Stomach (tissue), 9 donors: ENCODE data around the gene COX6B1. TPM values are rescaled to one million over a fixed set of nuclear protein-coding genes. Genes with fewer than 3 reads are reported as not detected.
A peak's percentile ranks its signal among the peaks of the same experiment; 100 is the strongest.

Source experiments
- DNase-seq, 2 donors: peaks; one replicate each; pipeline versions ENCODE4 v3.0.0 to v3.0.0-alpha.2; 2013 to 2019
- H3K27ac ChIP-seq, 5 donors: fragments of 200-600 bp in 4 of 5; sonication (generic) in 4 of 5; one replicate each; pipeline ENCODE4 v1.5.1; 2013 to 2019; ENCODE audit warnings: mild to moderate bottlenecking in 1 of 5, moderate library complexity in 1 of 5
- H3K27me3 ChIP-seq, 3 donors: fragments of 200-600 bp; sonication (generic); one replicate each; pipeline ENCODE4 v1.5.1; 2017 to 2019; ENCODE audit warnings: mixed run types in 1 of 3
- H3K36me3 ChIP-seq, 4 donors: fragments of 200-600 bp; sonication (generic); 1 replicate in 3 of 4; 2 replicates in 1 of 4; pipeline ENCODE4 v1.5.1; 2016 to 2019
- H3K4me1 ChIP-seq, 4 donors: fragments of 200-600 bp; sonication (generic); one replicate each; pipeline ENCODE4 v1.5.1; 2016 to 2019
- H3K4me3 ChIP-seq, 4 donors: fragments of 200-600 bp; sonication (generic) in 3 of 4; one replicate each; pipeline ENCODE4 v1.5.1; 2016 to 2019; ENCODE audit warnings: mild to moderate bottlenecking in 1 of 4
- H3K9me3 ChIP-seq, 4 donors: fragments of 200-600 bp; sonication (generic); one replicate each; pipeline ENCODE4 v1.5.1; 2016 to 2019
- EP300 ChIP-seq: sonication (generic); formaldehyde crosslinking; IDR thresholded peaks from one replicate; pipeline ENCODE4 v1.6.1; 2017; ENCODE audit warnings: antibody characterized with exemption
- POLR2A ChIP-seq, 4 donors: fragments of 450-650 bp; IDR thresholded peaks; one replicate each; pipeline ENCODE4 v1.6.1; 2016; ENCODE audit warnings: antibody characterized with exemption in 4 of 4, control low read depth in 2 of 4, mild to moderate bottlenecking in 1 of 4, moderate library complexity in 1 of 4
- POLR2AphosphoS5 ChIP-seq, 3 donors: sonication (generic); formaldehyde crosslinking; IDR thresholded peaks; one replicate each; pipeline ENCODE4 v1.6.1; 2016; ENCODE audit warnings: antibody characterized with exemption in 3 of 3
- WGBS, 5 donors: extraction: QIAGEN DNeasy Blood & Tissue Kit in 3 of 5; methylation state at CpG; one replicate each; pipeline versions ENCODE4 v1.1.5 to v1.1.7; 2013 to 2018; 5-methylcytosine and 5-hydroxymethylcytosine counted together
- intact Hi-C: fragments of 100-400 bp; cut with DNase I; formaldehyde crosslinking; loops from one replicate; pipeline ENCODE4 v1.15.1; 2023; ENCODE audit warnings: low total_unique reads
- polyA plus RNA-seq, 3 donors: library from polyadenylated mRNA; stranded (reverse); fragments of 200-250 nt; gene quantifications; one replicate each; pipeline ENCODE4 v1.2.3, GENCODE V29; 2013
- total RNA-seq, 5 donors: library from RNA; depleted of rRNA; stranded (reverse); fragments of >200 nt; gene quantifications; one replicate each; pipeline versions ENCODE4 v1.1.0 to v1.2.3, GENCODE V29; 2014 to 2016
- TF ChIP-seq, protein P1 (sequence below), 7 experiments: fragments of 450-650 bp in 4 of 7; fragments of 200-600 bp in 3 of 7; sonication (generic) in 3 of 7; IDR thresholded peaks; one replicate each; pipeline ENCODE4 v1.5.1; 2016 to 2019; ENCODE audit warnings: antibody characterized with exemption in 7 of 7, control low read depth in 2 of 7, mild to moderate bottlenecking in 1 of 7
- donor health status: healthy with polysubstance abuse.
- donor health status: Bipolar disorder and iron deficiency.
- donor health status: healthy.

Gene COX6B1
- total and polyA plus RNA-seq, 8 donors = 198 to 1,293 (median 663) TPM

DNA sequence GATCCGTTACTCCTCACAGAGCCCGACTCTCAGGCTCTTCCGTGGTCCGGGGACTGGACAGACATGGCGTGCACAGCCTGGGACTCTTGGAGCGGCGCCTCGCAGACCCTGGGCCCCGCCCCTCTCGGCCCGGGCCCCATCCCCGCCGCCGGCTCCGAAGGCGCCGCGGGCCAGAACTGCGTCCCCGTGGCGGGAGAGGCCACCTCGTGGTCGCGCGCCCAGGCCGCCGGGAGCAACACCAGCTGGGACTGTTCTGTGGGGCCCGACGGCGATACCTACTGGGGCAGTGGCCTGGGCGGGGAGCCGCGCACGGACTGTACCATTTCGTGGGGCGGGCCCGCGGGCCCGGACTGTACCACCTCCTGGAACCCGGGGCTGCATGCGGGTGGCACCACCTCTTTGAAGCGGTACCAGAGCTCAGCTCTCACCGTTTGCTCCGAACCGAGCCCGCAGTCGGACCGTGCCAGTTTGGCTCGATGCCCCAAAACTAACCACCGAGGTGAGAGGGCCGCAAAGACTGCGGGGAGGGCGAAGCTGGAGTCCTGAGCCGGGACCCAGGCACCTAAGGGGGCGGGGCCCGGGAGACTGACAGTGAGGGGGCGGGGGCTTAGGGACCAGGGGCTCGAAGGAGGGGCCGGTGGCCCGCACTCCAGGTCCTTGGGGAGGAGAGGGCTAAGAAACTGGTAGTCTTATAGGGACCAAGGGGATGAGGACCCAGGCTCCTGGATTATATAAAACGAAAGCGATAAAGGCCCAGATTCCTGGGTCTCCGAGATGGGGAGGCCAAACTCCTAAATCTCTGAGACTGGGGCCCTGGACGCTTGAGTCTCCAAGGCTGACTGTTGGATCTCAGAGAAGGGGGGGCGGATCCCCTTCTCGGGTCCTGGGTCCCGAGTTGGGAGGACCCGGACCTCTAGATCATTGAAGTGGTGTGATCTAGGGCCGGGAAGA lies 4.6 kb upstream of the COX6B1 start:
- intact Hi-C loops = no loop called here
- Histone ChIP-seq H3K27me3 (no peaks in the 10 kb centered on the region), H3K27ac (peak overlapping the region; percentile 88 to 97 (median 94)), H3K9me3 (no peaks in the 10 kb centered on the region), H3K4me3 (peak overlapping the region; percentile 61 to 71 (median 67)), H3K36me3 (peaks cover 0 to under 1% (median 0%) of the 10 kb centered on the region in 4 donors), H3K4me1 (peaks cover 12 to 52% (median 46%) of the 10 kb centered on the region in 4 donors)
- peak; percentile 90 to 94 for DNase-seq
- 0 to 1% (median 1%) methylated on average over 26 to 69 of the region's 69 CpGs for WGBS, 5 donors
- peak; percentile 17 to 93 (median 77) for TF ChIP-seq POLR2AphosphoS5 (IDR thresholded peaks at IDR 0.05)
- peak in 1 of 4 donors; percentile 47 for TF ChIP-seq POLR2A (IDR thresholded peaks at IDR 0.05)
- TF ChIP-seq, protein P1, sequence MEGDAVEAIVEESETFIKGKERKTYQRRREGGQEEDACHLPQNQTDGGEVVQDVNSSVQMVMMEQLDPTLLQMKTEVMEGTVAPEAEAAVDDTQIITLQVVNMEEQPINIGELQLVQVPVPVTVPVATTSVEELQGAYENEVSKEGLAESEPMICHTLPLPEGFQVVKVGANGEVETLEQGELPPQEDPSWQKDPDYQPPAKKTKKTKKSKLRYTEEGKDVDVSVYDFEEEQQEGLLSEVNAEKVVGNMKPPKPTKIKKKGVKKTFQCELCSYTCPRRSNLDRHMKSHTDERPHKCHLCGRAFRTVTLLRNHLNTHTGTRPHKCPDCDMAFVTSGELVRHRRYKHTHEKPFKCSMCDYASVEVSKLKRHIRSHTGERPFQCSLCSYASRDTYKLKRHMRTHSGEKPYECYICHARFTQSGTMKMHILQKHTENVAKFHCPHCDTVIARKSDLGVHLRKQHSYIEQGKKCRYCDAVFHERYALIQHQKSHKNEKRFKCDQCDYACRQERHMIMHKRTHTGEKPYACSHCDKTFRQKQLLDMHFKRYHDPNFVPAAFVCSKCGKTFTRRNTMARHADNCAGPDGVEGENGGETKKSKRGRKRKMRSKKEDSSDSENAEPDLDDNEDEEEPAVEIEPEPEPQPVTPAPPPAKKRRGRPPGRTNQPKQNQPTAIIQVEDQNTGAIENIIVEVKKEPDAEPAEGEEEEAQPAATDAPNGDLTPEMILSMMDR (IDR thresholded peaks at IDR 0.05) = no peak
- TF ChIP-seq EP300 = no peak

- peak overlapping the region; percentile 88 to 97 (median 94) for H3K27ac ChIP-seq
- WGBS, 5 donors = 0 to 2% (median 1%) methylated on average over 40 to 60 of the region's 60 CpGs
- TF ChIP-seq POLR2A (IDR thresholded peaks at IDR 0.05) (peak in 1 of 4 donors; percentile 24), POLR2AphosphoS5 (IDR thresholded peaks at IDR 0.05) (peak; percentile 32 to 68 (median 50)), EP300 (no peak)
Observed at GRCh38 chr19:35644206-35644986, 3.7 kb upstream of the COX6B1 start.

DNA sequence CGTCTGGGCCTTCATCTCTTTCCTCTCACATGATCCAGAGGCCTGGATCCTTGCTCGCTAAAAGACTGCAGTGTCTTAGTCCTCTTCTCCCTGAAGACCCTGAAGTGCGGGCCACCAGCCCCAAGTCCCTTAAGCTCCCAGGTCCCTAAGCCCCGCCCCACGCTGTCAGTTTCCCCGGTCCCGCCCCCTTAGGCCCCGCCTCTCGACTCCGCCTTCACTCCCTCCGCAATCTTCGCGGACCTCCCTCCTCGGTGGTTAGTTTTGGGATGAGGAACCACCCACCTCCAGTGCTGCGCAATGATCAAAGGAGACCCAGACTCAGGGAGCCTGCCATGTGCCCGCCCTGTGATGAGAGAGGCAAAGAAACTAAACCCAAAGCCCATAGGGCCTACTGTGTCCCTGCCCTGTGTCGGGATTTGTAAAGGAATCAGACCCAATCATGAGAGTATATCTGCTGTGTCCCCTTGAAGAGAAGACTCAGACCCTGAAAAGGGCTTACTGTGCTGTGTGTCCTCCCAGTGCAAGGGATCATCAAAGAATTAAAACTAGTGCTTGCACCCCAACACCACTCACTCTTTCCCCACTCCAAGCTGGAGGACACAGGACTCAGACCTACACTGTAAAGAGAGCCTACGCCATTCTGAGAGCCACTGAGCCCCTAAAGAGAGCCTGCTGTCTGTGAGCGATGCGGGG lies 3.0 kb upstream of the COX6B1 start:
- peak overlapping the region; percentile 61 to 71 (median 67) for H3K4me3 ChIP-seq
- peak overlapping the region; percentile 88 to 97 (median 94) for H3K27ac ChIP-seq
- peaks cover 26 to 68% (median 62%) of the 10 kb centered on the region in 4 donors for H3K4me1 ChIP-seq
- peaks cover 0 to 4% (median 1%) of the 10 kb centered on the region in 4 donors for H3K36me3 ChIP-seq
- H3K9me3 ChIP-seq = no peaks in the 10 kb centered on the region
- no peaks in the 10 kb centered on the region for H3K27me3 ChIP-seq
- WGBS, 5 donors = 19 to 20% (median 19%) methylated on average over 20 of the region's 20 CpGs
- intact Hi-C loops = no loop called here
- peak; percentile 87 for DNase-seq
- TF ChIP-seq EP300 (no peak), POLR2AphosphoS5 (IDR thresholded peaks at IDR 0.05) (no peak), POLR2A (IDR thresholded peaks at IDR 0.05) (no peak)
- TF ChIP-seq, protein P1 (IDR thresholded peaks at IDR 0.05) = no peak

More at GRCh38 chr19:35644206-35644986, 3.7 kb upstream of the COX6B1 start:
- no peaks in the 10 kb centered on the region for H3K36me3 ChIP-seq
- DNase-seq = peak; percentile 98
- intact Hi-C loops = no loop called here
- peaks cover 19 to 60% (median 54%) of the 10 kb centered on the region in 4 donors for H3K4me1 ChIP-seq
- H3K4me3 ChIP-seq = peak overlapping the region; percentile 61 to 71 (median 67)
- no peaks in the 10 kb centered on the region for H3K9me3 ChIP-seq
- no peaks in the 10 kb centered on the region for H3K27me3 ChIP-seq

- H3K4me1 ChIP-seq = peaks cover 26 to 75% (median 68%) of the 10 kb centered on the region in 4 donors
Observed at GRCh38 chr19:35645680-35646511, 2.2 kb upstream of the COX6B1 start.

More at GRCh38 chr19:35645680-35646511, 2.2 kb upstream of the COX6B1 start:
- no peak overlapping the region for H3K4me3 ChIP-seq
- H3K27me3 ChIP-seq = no peaks in the 10 kb centered on the region
- H3K36me3 ChIP-seq = peaks cover 0 to 12% (median 7%) of the 10 kb centered on the region in 4 donors
- H3K9me3 ChIP-seq = no peaks in the 10 kb centered on the region
- TF ChIP-seq POLR2AphosphoS5 (IDR thresholded peaks at IDR 0.05) = no peak
- TF ChIP-seq, protein P1 (IDR thresholded peaks at IDR 0.05) = no peak
- no peak for TF ChIP-seq POLR2A (IDR thresholded peaks at IDR 0.05)
- no peak for TF ChIP-seq EP300
- H3K27ac ChIP-seq = peak overlapping the region in 3 of 5 donors; percentile 88 to 97 (median 95)
- DNase-seq = no peak
- WGBS, 5 donors = 65 to 86% (median 75%) methylated on average over 7 of the region's 7 CpGs
- intact Hi-C loops = no loop called here
